Measurements from ENCODE around the gene TTC7B. TPM values are rescaled to one million over a fixed set of nuclear protein-coding genes. Genes with fewer than 3 reads are reported as not detected.
A peak's percentile ranks its signal among the peaks of the same experiment; 100 is the strongest.

Gene TTC7B
- total RNA-seq, 1 donor = 24.9 TPM

DNA sequence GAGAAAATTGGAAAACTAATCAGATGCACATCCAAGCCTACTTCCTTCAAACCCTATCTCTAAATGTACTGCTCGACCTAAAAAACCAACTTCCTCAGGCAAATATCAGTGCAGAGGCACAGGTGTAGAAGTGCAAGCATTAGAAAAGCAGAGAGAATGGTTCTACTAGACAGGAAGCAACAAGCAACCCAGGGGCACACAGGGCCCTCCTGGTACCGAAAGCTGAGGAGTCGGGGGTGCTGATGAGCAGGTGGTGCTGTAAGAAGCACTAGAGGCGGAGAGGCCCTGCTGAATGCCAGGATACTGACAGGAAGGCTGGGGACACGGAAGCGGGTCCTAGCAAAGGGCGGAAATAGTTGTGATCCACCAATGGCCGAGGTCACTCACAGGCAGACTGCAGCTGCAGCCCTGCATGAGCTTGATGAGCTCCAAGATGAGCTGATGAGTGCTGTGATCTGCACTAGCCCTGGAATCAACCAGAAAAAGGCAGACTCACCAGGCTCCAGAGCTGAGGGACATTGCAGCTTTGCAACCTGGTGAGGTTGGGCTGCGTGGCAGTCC is 85.9 kb downstream of the TTC7B start:
- DNase-seq (ENCODE audit: low read depth) = no peak
- TF ChIP-seq, protein P1, sequence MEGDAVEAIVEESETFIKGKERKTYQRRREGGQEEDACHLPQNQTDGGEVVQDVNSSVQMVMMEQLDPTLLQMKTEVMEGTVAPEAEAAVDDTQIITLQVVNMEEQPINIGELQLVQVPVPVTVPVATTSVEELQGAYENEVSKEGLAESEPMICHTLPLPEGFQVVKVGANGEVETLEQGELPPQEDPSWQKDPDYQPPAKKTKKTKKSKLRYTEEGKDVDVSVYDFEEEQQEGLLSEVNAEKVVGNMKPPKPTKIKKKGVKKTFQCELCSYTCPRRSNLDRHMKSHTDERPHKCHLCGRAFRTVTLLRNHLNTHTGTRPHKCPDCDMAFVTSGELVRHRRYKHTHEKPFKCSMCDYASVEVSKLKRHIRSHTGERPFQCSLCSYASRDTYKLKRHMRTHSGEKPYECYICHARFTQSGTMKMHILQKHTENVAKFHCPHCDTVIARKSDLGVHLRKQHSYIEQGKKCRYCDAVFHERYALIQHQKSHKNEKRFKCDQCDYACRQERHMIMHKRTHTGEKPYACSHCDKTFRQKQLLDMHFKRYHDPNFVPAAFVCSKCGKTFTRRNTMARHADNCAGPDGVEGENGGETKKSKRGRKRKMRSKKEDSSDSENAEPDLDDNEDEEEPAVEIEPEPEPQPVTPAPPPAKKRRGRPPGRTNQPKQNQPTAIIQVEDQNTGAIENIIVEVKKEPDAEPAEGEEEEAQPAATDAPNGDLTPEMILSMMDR (IDR thresholded peaks at IDR 0.05; ENCODE audit: insufficient read depth, low read length) = no peak
- H3K4me3 ChIP-seq (ENCODE audit: low read depth, low read length) = no peak overlapping the region

GRCh38 chr14:90728951-90729350 is 87.3 kb downstream of the TTC7B start:
- DNase-seq (ENCODE audit: low read depth) = no peak
- no peak overlapping the region for H3K4me3 ChIP-seq (ENCODE audit: low read depth, low read length)
- TF ChIP-seq, protein P1 (IDR thresholded peaks at IDR 0.05; ENCODE audit: insufficient read depth, low read length) = no peak

- no peak for DNase-seq (ENCODE audit: low read depth)
- TF ChIP-seq, protein P1 (IDR thresholded peaks at IDR 0.05; ENCODE audit: insufficient read depth, low read length) = no peak
- H3K4me3 ChIP-seq (ENCODE audit: low read depth, low read length) = no peak overlapping the region
These were observed 89.1 kb downstream of the TTC7B start for GRCh38 chr14:90727082-90727481.

DNA sequence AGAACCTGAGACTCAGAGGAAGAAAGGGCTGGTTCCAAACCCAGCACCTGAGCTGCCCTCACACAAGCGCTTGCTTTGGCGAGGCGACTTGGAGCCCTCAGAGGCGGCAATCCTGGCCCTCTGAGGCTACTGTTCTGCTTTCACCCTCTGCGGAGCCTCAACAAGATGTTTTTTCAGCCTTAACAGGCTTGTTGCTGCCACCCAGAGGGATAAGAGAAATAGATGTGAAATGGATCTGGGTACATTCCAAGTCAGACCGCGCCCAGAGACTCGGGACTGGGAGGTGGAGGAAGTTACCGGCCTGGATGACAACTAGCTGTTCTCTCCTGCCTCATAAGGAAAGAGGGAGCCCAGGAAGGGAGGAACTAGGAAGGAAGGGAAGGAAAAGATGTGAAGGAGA is 89.6 kb downstream of the TTC7B start:
- TF ChIP-seq, protein P1 (IDR thresholded peaks at IDR 0.05; ENCODE audit: insufficient read depth, low read length) = peak; percentile 37
- peak; percentile 75 for DNase-seq (ENCODE audit: low read depth)
- H3K4me3 ChIP-seq (ENCODE audit: low read depth, low read length) = no peak overlapping the region

GRCh38 chr14:90724866-90725265 is 91.4 kb downstream of the TTC7B start:
- no peak overlapping the region for H3K4me3 ChIP-seq (ENCODE audit: low read depth, low read length)
- no peak for DNase-seq (ENCODE audit: low read depth)
- TF ChIP-seq, protein P1 (IDR thresholded peaks at IDR 0.05; ENCODE audit: insufficient read depth, low read length) = no peak

GRCh38 chr14:90722590-90722989 is 93.6 kb downstream of the TTC7B start:
- DNase-seq (ENCODE audit: low read depth) = no peak
- no peak overlapping the region for H3K4me3 ChIP-seq (ENCODE audit: low read depth, low read length)
- TF ChIP-seq, protein P1 (IDR thresholded peaks at IDR 0.05; ENCODE audit: insufficient read depth, low read length) = no peak
